ENCODE measurements around the gene NUDT17. TPM values are rescaled to one million over a fixed set of nuclear protein-coding genes. Genes with fewer than 3 reads are reported as not detected.
A peak's percentile ranks its signal among the peaks of the same experiment; 100 is the strongest.

Gene NUDT17
- total and polyA plus RNA-seq, 11 donors: 0.71 to 10.9 (median 4.2) TPM

GRCh38 chr1:145863282-145864018, 18.0 kb downstream of the NUDT17 start:
- DNase-seq: no peak
- no peak for ATAC-seq
- Histone ChIP-seq H3K36me3 (peaks cover 0 to 19% (median 0%) of the 10 kb centered on the region in 9 donors), H3K4me1 (peaks cover 0 to 9% (median 5%) of the 10 kb centered on the region in 12 donors), H3K9me3 (no peaks in the 10 kb centered on the region), H3K4me3 (no peak overlapping the region), H3K27me3 (no peaks in the 10 kb centered on the region), H3K27ac (no peak overlapping the region)
- intact Hi-C loops (cut with DNase I): no loop called here
- 70 to 78% (median 76%) methylated on average over 5 of the region's 5 CpGs for WGBS, 4 donors
- TF ChIP-seq CTCF (IDR thresholded peaks at IDR 0.05) (no peak), POLR2A (IDR thresholded peaks at IDR 0.05) (no peak)

GRCh38 chr1:145868232-145868631, 22.8 kb downstream of the NUDT17 start:
- WGBS, 4 donors: 73 to 84% (median 84%) methylated on average over 4 of the region's 4 CpGs
- intact Hi-C loops (cut with DNase I): no loop called here

GRCh38 chr1:145871994-145872924, 26.8 kb downstream of the NUDT17 start:
- peaks cover 0 to 29% (median 7%) of the 10 kb centered on the region in 12 donors for H3K4me1 ChIP-seq
- intact Hi-C loops (cut with DNase I): no loop called here
- no peak for TF ChIP-seq CTCF (IDR thresholded peaks at IDR 0.05)
- no peak for TF ChIP-seq POLR2A (IDR thresholded peaks at IDR 0.05)
- peak overlapping the region; percentile 20 to 88 (median 72) for H3K27ac ChIP-seq
- DNase-seq (peak; percentile 32 to 79 (median 45)), ATAC-seq (peak; percentile 62 to 82 (median 79))
- H3K9me3 ChIP-seq: no peaks in the 10 kb centered on the region
- H3K4me3 ChIP-seq: peak overlapping the region in 11 of 12 donors; percentile 7 to 64 (median 56)
- no peaks in the 10 kb centered on the region for H3K27me3 ChIP-seq
- peaks cover 0 to 8% (median 0%) of the 10 kb centered on the region in 9 donors for H3K36me3 ChIP-seq
- 28 to 34% (median 32%) methylated on average over 41 to 47 of the region's 47 CpGs for WGBS, 4 donors

More at GRCh38 chr1:145868232-145868631, 22.8 kb downstream of the NUDT17 start:
- Histone ChIP-seq H3K27ac (no peak overlapping the region), H3K4me1 (peaks cover 0 to 29% (median 7%) of the 10 kb centered on the region in 12 donors), H3K4me3 (no peak overlapping the region), H3K9me3 (no peaks in the 10 kb centered on the region), H3K36me3 (peaks cover 0 to 19% (median 0%) of the 10 kb centered on the region in 9 donors), H3K27me3 (no peaks in the 10 kb centered on the region)
- no peak for TF ChIP-seq POLR2A (IDR thresholded peaks at IDR 0.05)
- TF ChIP-seq CTCF (IDR thresholded peaks at IDR 0.05): no peak
- ATAC-seq (no peak), DNase-seq (no peak)

- H3K27ac ChIP-seq: no peak overlapping the region
- no peaks in the 10 kb centered on the region for H3K9me3 ChIP-seq
- H3K36me3 ChIP-seq: no peaks in the 10 kb centered on the region
- TF ChIP-seq CTCF (IDR thresholded peaks at IDR 0.05): no peak
- no peak for TF ChIP-seq POLR2A (IDR thresholded peaks at IDR 0.05)
- no peak overlapping the region for H3K4me3 ChIP-seq
- DNase-seq (no peak), ATAC-seq (no peak)
- peaks cover 0 to 29% (median 7%) of the 10 kb centered on the region in 12 donors for H3K4me1 ChIP-seq
- intact Hi-C loops (cut with DNase I): no loop called here
- 95 to 98% (median 95%) methylated on average over 12 of the region's 12 CpGs for WGBS, 4 donors
- no peaks in the 10 kb centered on the region for H3K27me3 ChIP-seq
Measured at GRCh38 chr1:145874646-145875045, 29.2 kb downstream of the NUDT17 start.

Measured in heart left ventricle (tissue), 16 donors.